ENCODE data around the gene RGL1. TPM values are rescaled to one million over a fixed set of nuclear protein-coding genes. Genes with fewer than 3 reads are reported as not detected.

The RGL1 gene
- total RNA-seq, 1 experiment from 2014 or later, result 28.2 TPM

DNA sequence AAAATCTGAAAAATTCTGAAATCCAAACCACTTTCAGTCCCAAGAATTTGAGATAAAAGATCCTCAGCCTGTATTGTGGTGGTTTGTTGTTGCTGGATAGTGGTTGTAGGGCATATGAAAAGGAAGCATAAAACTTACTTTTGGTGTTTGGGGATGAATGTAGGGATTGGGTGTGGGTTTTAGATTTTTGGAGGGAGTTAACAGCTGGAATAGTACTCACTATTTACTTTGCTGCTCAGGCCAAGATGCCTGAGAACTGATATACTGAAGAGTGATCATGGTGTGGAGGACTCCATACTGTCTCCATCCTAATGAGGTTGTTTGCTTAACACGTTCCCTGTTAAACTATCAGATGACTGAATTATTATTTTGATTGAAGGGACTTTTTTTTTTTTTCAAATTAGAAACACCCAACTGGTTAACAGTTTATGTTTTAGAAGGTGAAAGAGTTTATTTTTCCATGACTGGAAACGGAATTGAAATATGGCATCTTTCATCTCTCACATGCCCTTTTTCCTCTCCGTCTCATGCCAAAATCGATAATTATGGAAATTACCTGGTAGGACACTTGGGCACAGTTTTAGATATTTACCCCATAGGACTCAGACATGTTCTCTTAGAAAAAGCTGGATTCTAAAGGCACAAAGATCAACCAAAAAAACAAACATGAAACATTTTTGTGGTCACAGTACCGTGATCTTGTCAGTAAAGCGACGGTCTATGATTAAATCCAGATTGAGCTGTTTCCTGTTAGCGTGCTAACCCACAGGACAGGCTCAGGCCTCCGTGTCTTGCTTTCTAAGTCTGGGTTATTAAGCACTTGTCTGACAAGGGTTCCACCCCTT lies 37.3 kb downstream of the RGL1 start:
- H3K4me3 ChIP-seq, result no peak overlapping the region
- no peaks in the 10 kb centered on the region for H3K27me3 ChIP-seq (replicated peaks)
- H3K36me3 ChIP-seq, result peaks cover 5% of the 10 kb centered on the region
- H3K4me1 ChIP-seq (replicated peaks), result peaks cover 72% of the 10 kb centered on the region
- peak overlapping the region; percentile 86 for H3K27ac ChIP-seq
- DNase-seq (ENCODE audit: low read depth in 1 of 2, low spot score in 2 of 2), result peak; percentile 87 to 92
- H3K9me3 ChIP-seq (replicated peaks), result no peaks in the 10 kb centered on the region

DNA sequence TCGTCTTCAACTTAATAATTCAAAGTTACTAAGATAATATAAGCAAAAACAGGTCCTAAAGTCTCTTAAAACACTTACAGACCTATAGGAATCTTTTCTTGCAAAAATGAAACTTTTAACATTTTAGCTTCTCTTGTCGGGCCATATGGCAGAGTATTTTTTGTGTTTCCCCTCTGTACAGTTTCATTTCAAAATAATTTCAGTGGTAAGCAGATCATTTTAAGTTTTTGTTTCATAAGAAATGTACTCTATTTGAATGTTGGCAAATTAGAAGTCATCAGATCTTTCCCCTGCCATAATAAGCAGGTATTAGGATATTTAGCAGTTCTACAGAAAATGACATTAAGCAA lies 37.9 kb downstream of the RGL1 start:
- DNase-seq (ENCODE audit: low read depth in 1 of 2, low spot score in 2 of 2), result no peak
- Histone ChIP-seq H3K9me3 (replicated peaks) (no peaks in the 10 kb centered on the region), H3K4me3 (no peak overlapping the region), H3K4me1 (replicated peaks) (peaks cover 72% of the 10 kb centered on the region), H3K27me3 (replicated peaks) (no peaks in the 10 kb centered on the region), H3K36me3 (peaks cover 5% of the 10 kb centered on the region), H3K27ac (peak overlapping the region; percentile 86)

DNA sequence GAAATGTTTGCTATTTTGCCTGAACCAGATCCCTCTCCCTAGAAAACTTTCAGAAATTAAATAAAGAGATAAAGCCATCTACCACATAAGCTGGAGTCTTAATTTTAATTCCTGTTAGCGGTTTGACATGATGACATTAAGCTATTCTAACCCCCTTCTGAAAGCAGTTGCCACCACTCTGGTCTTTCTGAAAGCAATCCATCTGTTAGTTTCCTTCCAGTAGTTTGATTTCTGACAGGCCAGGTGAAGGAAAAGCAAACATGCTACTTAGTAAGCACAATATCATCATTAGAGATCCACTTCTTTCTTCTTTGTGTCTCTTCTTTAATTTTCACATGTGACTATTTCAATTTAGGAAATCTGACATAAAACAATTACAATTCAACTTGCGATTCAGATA lies 39.9 kb downstream of the RGL1 start:
- Histone ChIP-seq H3K27ac (no peak overlapping the region), H3K4me1 (replicated peaks) (peaks cover 59% of the 10 kb centered on the region), H3K36me3 (no peaks in the 10 kb centered on the region), H3K9me3 (replicated peaks) (no peaks in the 10 kb centered on the region), H3K4me3 (no peak overlapping the region), H3K27me3 (replicated peaks) (no peaks in the 10 kb centered on the region)
- no peak for DNase-seq (ENCODE audit: low read depth in 1 of 2, low spot score in 2 of 2)

DNA sequence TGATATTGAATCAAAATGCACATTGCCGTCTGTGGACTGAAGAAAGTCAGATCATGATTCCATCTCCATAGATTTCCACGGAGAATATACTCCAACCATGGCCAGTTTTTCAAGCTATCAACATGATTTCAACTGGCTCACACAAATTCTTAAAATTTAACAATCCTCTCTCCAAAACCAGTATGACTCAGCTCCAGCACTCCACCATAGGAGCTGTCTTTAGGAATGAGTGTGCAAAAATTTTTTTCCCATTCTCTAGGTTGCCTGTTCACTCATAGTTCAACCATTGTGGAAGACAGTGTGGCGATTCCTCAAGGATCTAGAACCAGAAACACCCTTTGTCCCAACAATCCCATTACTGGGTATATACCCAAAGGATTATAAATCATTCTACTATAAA lies 40.8 kb downstream of the RGL1 start:
- DNase-seq (ENCODE audit: low read depth in 1 of 2, low spot score in 2 of 2), result peak in 1 of 2 experiments; percentile 33
- H3K9me3 ChIP-seq (replicated peaks), result no peaks in the 10 kb centered on the region
- H3K27ac ChIP-seq, result peak overlapping the region; percentile 40; the same call in 1 of the 2 replicates
- H3K27me3 ChIP-seq (replicated peaks), result no peaks in the 10 kb centered on the region
- H3K4me1 ChIP-seq (replicated peaks), result peaks cover 55% of the 10 kb centered on the region
- no peak overlapping the region for H3K4me3 ChIP-seq
- no peaks in the 10 kb centered on the region for H3K36me3 ChIP-seq

DNA sequence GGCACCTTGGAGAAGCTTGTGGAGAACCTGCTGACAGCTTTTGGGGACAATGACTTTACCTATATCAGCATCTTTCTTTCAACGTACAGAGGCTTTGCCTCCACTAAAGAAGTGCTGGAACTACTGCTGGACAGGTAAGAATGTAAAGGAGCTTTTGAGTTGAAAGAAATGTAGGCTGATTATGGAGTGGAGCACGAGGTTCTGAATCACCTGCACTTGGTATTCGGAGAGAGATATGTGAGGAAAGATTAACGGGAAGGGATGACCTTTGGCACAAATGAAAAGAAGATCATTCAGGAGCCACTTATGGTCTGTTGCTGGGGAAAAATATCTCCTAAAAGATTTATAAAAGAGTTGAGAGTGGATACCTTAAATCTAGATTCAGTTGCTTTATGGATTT lies 42.7 kb downstream of the RGL1 start:
- Histone ChIP-seq H3K9me3 (replicated peaks) (no peaks in the 10 kb centered on the region), H3K27me3 (replicated peaks) (no peaks in the 10 kb centered on the region), H3K4me3 (no peak overlapping the region), H3K36me3 (no peaks in the 10 kb centered on the region), H3K27ac (no peak overlapping the region), H3K4me1 (replicated peaks) (peaks cover 43% of the 10 kb centered on the region)
- DNase-seq (ENCODE audit: low read depth in 1 of 2, low spot score in 2 of 2), result no peak

DNA sequence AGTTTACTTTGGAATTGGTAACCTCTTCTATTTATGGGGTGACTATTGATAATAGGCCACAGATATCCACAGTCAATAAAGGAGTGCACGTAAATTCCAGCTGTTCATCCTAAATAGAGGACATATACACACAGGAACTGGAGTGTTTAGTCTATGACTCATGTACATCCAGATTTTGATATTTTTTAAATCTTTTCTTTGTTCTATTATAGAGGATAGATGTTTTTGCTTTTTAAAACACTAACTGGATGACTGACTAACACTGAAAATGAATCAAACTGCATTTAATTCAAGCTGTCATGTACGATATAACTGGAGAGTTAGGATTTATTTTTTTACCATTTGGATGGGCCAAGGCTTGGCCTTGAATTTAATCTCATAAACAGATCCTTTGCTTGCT lies 45.9 kb downstream of the RGL1 start:
- H3K9me3 ChIP-seq (replicated peaks), result no peaks in the 10 kb centered on the region
- H3K4me1 ChIP-seq (replicated peaks), result peaks cover 11% of the 10 kb centered on the region
- no peak for DNase-seq (ENCODE audit: low read depth in 1 of 2, low spot score in 2 of 2)

DNA sequence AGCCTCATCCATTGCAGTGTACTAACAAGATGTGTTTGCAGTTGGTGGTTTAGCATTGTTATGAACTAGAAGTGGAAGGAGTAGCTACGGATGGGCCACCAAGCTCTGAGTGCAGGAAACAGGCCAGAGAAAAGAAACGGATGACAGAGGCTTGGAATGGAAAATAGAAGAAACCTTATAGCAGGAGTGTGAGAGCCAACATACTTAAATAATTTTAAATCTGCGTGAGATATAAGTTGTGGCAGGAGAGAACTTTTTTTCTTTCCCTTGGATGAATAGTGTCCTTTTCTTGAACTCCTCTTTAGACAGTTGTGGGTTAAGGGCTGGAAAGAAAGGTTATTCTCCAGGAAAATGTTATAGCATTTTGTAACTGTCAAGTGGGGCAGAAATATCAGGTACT lies 54.2 kb downstream of the RGL1 start:
- no peaks in the 10 kb centered on the region for H3K27me3 ChIP-seq (replicated peaks)
- no peaks in the 10 kb centered on the region for H3K9me3 ChIP-seq (replicated peaks)
- no peaks in the 10 kb centered on the region; the same call in 1 of the 2 replicates for H3K36me3 ChIP-seq
- peaks cover 27% of the 10 kb centered on the region for H3K4me1 ChIP-seq (replicated peaks)
- no peak overlapping the region for H3K4me3 ChIP-seq
- peak overlapping the region; percentile 68 for H3K27ac ChIP-seq
- DNase-seq (ENCODE audit: low read depth in 1 of 2, low spot score in 2 of 2), result peak in 1 of 2 experiments; percentile 43

More for the DNA sequence above, 45.9 kb downstream of the RGL1 start:
- H3K36me3 ChIP-seq, result no peaks in the 10 kb centered on the region
- H3K27me3 ChIP-seq (replicated peaks), result no peaks in the 10 kb centered on the region
- H3K4me3 ChIP-seq, result no peak overlapping the region
- no peak overlapping the region for H3K27ac ChIP-seq

DNA sequence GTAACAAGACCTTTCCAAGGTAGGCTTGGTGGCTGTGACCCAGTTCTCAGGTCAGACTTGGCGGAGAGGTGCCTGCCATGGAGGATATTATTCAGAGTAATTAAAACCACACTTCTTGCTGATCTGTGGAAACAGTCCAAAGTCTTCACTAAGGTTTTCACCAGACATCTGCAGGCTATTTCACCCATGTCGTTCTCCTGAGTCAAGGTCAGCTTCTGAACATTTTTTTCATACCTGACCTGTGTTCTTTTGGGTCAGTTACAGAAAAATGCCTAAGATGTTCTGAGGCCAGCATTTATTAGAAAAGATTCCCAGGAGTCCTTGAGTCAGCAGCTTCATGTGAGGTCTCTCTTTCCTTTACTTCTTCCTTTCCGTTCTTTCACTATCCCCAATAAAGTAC lies 54.9 kb downstream of the RGL1 start:
- no peak overlapping the region for H3K4me3 ChIP-seq
- peak in 1 of 2 experiments; percentile 84 for DNase-seq (ENCODE audit: low read depth in 1 of 2, low spot score in 2 of 2)
- H3K9me3 ChIP-seq (replicated peaks), result no peaks in the 10 kb centered on the region
- H3K4me1 ChIP-seq (replicated peaks), result peaks cover 27% of the 10 kb centered on the region
- H3K36me3 ChIP-seq, result no peaks in the 10 kb centered on the region; the same call in 1 of the 2 replicates
- H3K27ac ChIP-seq, result peak overlapping the region; percentile 68
- no peaks in the 10 kb centered on the region for H3K27me3 ChIP-seq (replicated peaks)

DNA sequence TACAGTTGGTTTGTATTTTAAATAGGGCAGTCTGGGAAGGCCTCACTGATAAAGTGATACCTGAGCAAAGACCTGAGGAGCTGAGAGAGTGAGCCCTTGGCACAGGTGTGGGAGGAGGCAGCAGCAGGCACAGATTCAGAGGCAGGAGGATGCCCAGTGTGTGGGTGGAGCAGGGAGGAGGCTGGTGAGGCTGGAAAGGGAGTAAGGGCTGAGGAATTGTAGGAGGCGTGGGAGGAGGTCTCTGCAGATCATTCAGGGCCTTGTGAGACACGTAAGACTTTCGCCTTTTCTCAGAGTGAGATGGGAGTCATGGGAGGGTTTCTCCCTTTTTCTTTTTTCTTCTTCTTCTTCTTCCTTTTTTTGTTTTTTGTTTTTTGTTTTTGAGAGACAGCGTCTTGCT lies 58.0 kb downstream of the RGL1 start:
- H3K36me3 ChIP-seq, result no peaks in the 10 kb centered on the region; the same call in 1 of the 2 replicates
- H3K9me3 ChIP-seq (replicated peaks), result no peaks in the 10 kb centered on the region
- DNase-seq (ENCODE audit: low read depth in 1 of 2, low spot score in 2 of 2), result no peak
- H3K27me3 ChIP-seq (replicated peaks), result no peaks in the 10 kb centered on the region
- no peak overlapping the region for H3K4me3 ChIP-seq
- H3K27ac ChIP-seq, result no peak overlapping the region
- peaks cover 31% of the 10 kb centered on the region for H3K4me1 ChIP-seq (replicated peaks)

DNA sequence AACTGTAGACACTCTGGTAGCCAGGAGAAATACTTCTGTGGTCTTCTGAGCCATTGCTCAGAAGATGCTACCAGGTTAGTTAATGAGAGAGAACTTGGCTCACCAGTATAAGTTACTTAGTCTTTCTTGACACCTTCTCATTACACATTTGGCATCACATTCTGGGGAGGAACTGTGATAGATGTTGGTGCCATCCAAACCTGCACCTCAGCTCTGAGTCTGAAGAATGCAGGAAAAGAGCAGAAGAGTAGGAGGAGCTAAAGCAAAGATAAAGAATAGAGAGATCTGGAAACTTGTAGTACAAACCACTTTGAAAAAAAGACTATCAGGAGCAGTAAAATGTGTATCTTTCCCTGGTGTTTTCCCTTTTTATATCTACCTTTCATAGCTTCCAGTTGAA lies 58.9 kb downstream of the RGL1 start:
- no peak for DNase-seq (ENCODE audit: low read depth in 1 of 2, low spot score in 2 of 2)
- Histone ChIP-seq H3K9me3 (replicated peaks) (no peaks in the 10 kb centered on the region), H3K27ac (no peak overlapping the region), H3K36me3 (no peaks in the 10 kb centered on the region; the same call in 1 of the 2 replicates), H3K4me3 (no peak overlapping the region), H3K27me3 (replicated peaks) (no peaks in the 10 kb centered on the region), H3K4me1 (replicated peaks) (peaks cover 24% of the 10 kb centered on the region)

DNA sequence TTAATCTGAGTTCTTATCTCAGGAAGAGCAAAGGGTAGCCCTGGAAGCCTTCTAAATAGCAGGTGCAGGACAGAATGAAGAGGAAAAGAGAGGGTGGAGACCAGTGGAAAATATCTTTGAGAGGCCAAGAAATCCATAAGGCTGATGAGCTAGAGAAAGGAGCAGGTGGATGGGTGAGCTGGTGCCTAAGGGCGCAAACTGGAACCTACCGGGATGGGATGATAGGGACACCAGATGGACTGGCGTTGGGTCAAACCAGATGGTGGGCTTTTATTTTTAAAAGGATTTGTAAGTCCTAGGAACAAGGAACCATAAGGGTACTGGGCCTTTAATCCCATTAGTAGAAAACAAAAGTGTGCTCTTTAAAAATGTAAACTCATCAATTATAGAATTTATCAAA lies 59.7 kb downstream of the RGL1 start:
- Histone ChIP-seq H3K4me3 (no peak overlapping the region), H3K27me3 (replicated peaks) (no peaks in the 10 kb centered on the region), H3K4me1 (replicated peaks) (peaks cover 17% of the 10 kb centered on the region), H3K9me3 (replicated peaks) (no peaks in the 10 kb centered on the region), H3K36me3 (no peaks in the 10 kb centered on the region; the same call in 1 of the 2 replicates), H3K27ac (no peak overlapping the region)
- no peak for DNase-seq (ENCODE audit: low read depth in 1 of 2, low spot score in 2 of 2)

DNA sequence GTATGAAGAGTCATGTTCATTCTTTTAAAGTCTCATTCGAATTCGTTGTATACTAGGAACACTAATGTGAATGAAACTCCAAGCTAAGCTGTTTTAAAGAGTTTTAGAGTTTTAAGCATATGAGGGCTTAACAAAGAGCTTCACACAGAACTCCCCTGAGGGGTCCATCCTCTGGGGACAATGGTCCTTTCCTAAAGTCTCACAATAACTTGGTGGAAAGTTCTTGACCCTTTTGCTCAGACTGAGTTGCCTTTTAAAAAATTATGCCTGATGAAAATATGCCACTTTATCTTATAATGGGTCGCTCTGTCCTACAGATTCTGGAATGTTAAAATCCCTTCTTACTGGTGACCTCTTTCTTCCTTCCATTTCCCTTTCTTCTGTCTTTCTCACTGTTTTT lies 64.3 kb downstream of the RGL1 start:
- no peak for DNase-seq (ENCODE audit: low read depth in 1 of 2, low spot score in 2 of 2)
- H3K27ac ChIP-seq, result no peak overlapping the region
- H3K27me3 ChIP-seq (replicated peaks), result no peaks in the 10 kb centered on the region
- no peaks in the 10 kb centered on the region for H3K36me3 ChIP-seq
- no peaks in the 10 kb centered on the region for H3K9me3 ChIP-seq (replicated peaks)
- peaks cover 34% of the 10 kb centered on the region for H3K4me1 ChIP-seq (replicated peaks)
- H3K4me3 ChIP-seq, result no peak overlapping the region

DNA sequence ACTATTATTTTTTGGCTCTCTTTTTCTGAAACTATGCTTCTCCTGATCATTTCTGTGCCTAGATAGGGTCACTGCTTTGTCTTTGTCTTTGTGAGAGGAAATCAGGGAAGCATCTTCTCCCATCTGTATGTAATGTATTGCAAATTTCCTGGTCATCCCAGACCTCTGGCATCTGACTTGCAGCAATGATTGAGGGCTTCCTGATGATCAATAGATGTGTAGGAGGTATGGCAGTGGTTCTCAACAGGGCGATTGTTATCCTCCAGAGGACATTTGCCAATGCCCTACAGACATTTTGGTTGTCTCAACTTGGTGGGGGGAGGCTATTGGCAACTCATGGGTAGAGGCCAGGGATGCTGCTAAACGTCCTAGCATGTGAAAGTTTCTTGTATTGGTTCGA lies 64.7 kb downstream of the RGL1 start:
- Histone ChIP-seq H3K27ac (no peak overlapping the region), H3K4me3 (no peak overlapping the region), H3K27me3 (replicated peaks) (no peaks in the 10 kb centered on the region), H3K4me1 (replicated peaks) (peaks cover 34% of the 10 kb centered on the region), H3K36me3 (no peaks in the 10 kb centered on the region), H3K9me3 (replicated peaks) (no peaks in the 10 kb centered on the region)
- no peak for DNase-seq (ENCODE audit: low read depth in 1 of 2, low spot score in 2 of 2)

DNA sequence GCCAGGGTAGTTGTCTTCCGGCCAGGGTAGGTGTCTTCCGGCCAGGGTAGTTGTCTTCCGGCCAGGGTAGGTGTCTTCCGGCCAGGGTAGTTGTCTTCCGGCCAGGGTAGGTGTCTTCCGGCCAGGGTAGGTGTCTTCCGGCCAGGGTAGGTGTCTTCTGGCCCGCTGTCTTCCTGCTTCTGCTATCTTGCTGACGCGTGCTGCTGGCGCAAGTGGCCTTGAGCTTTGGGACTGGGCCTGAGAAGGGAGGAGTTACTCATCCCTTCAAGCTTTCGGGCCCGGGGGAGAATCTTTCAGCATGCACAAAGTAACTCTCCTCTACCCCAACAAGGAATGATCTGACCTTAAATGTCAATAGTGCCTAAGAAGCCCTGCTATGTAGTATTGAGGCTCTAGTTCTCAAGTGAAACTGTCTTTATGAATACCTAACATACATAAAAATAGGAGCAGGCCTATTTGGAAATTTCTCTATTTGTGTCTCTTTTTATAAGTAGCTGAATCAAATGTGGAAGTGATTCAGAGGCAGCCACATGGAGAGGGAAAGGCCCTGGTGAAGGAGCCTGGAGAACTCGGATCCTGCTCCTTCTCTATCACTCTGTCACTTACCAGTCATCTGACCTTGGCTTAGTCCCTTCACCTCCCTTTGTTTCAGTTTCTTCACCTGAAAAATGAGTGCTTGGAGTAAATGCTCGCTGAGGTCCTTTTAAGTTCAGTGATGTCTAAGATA lies 65.6 kb downstream of the RGL1 start:
- DNase-seq (ENCODE audit: low read depth in 1 of 2, low spot score in 2 of 2), result no peak
- Histone ChIP-seq H3K27me3 (replicated peaks) (no peaks in the 10 kb centered on the region), H3K4me3 (no peak overlapping the region), H3K36me3 (no peaks in the 10 kb centered on the region), H3K27ac (peak overlapping the region; percentile 77), H3K4me1 (replicated peaks) (peaks cover 34% of the 10 kb centered on the region), H3K9me3 (replicated peaks) (no peaks in the 10 kb centered on the region)

All from SJSA1 (cell line).